ENCODE measurements around the gene ATOH8. TPM values are rescaled to one million over a fixed set of nuclear protein-coding genes. Genes with fewer than 3 reads are reported as not detected.

ATOH8 gene
- total RNA-seq, 4 donors from 2014 or later = 13.2 to 83.0 (median 45.3) TPM

DNA sequence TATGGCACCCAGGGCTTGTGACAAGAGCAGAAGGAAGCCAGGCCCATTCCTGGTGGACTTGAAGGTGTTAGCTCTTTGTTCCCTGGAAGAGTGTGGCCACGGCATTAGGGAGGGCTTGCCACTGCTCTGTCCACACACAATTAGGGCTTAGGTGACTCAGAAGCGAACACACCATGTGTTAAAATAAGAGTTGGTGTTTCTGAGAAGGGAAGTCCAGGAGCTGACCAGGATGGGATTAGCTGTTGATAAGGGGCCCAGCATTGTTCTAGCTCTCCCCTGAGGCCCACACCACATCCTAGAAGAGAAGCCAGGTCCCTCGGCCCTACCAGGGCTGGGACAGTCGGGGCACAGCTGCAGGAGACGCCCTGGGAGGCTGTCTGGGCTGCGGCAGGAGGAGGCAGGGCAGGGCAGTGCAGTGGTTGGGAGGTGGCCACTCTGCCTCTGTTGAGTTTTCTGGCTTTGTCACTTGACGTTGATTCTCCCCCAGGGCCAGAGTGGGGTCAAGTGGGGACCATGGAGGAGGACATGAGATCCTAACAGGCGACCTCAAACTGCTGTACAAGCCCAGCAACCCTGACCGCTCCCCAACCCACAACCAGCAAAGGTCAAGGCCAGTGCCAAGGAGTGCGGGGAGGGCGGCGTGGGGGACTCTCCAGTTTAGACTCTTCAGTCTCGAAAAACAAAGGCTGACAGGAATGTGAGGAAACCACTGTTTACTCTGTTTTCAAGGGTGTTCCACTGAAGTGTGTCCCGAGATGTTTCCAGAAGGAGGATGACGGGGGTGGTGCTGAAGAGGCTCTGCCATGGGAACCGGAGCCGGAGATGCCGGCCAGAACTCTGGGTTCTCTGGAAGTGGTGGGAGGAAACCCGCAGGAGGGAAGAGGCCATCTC lies 42.9 kb upstream of the ATOH8 start:
- peak in 1 of 2 donors; percentile 62 for DNase-seq
- intact Hi-C loops (cut with DNase I; ENCODE audit: low total_unique reads) = no loop called here

GRCh38 chr2:85711578-85712060 lies 42.2 kb upstream of the ATOH8 start:
- intact Hi-C loops (cut with DNase I; ENCODE audit: low total_unique reads) = no loop called here
- H3K27me3 ChIP-seq = no peaks in the 10 kb centered on the region
- DNase-seq = no peak
- H3K4me3 ChIP-seq = no peak overlapping the region
- no peaks in the 10 kb centered on the region for H3K9me3 ChIP-seq
- H3K27ac ChIP-seq = peak overlapping the region; percentile 60 to 76
- H3K36me3 ChIP-seq = no peaks in the 10 kb centered on the region
- peaks cover 0 to 8% of the 10 kb centered on the region in 2 donors for H3K4me1 ChIP-seq
- TF ChIP-seq POLR2A (IDR thresholded peaks at IDR 0.05) = no peak
- TF ChIP-seq, protein P1, sequence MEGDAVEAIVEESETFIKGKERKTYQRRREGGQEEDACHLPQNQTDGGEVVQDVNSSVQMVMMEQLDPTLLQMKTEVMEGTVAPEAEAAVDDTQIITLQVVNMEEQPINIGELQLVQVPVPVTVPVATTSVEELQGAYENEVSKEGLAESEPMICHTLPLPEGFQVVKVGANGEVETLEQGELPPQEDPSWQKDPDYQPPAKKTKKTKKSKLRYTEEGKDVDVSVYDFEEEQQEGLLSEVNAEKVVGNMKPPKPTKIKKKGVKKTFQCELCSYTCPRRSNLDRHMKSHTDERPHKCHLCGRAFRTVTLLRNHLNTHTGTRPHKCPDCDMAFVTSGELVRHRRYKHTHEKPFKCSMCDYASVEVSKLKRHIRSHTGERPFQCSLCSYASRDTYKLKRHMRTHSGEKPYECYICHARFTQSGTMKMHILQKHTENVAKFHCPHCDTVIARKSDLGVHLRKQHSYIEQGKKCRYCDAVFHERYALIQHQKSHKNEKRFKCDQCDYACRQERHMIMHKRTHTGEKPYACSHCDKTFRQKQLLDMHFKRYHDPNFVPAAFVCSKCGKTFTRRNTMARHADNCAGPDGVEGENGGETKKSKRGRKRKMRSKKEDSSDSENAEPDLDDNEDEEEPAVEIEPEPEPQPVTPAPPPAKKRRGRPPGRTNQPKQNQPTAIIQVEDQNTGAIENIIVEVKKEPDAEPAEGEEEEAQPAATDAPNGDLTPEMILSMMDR (IDR thresholded peaks at IDR 0.05) = no peak

More for the DNA sequence above, 42.9 kb upstream of the ATOH8 start:
- Histone ChIP-seq H3K36me3 (no peaks in the 10 kb centered on the region), H3K27ac (peak overlapping the region; percentile 66 to 76), H3K4me1 (peaks cover 0 to 8% of the 10 kb centered on the region in 2 donors), H3K9me3 (no peaks in the 10 kb centered on the region), H3K27me3 (no peaks in the 10 kb centered on the region), H3K4me3 (no peak overlapping the region)
- TF ChIP-seq POLR2A (IDR thresholded peaks at IDR 0.05) = no peak
- TF ChIP-seq, protein P1 (IDR thresholded peaks at IDR 0.05) = no peak

GRCh38 chr2:85712336-85712735 lies 41.5 kb upstream of the ATOH8 start:
- Histone ChIP-seq H3K36me3 (no peaks in the 10 kb centered on the region), H3K9me3 (no peaks in the 10 kb centered on the region), H3K4me1 (peaks cover 0 to 5% of the 10 kb centered on the region in 2 donors), H3K4me3 (no peak overlapping the region), H3K27me3 (no peaks in the 10 kb centered on the region), H3K27ac (peak overlapping the region; percentile 29 to 69)
- no peak for DNase-seq
- TF ChIP-seq, protein P1 (IDR thresholded peaks at IDR 0.05) = no peak
- TF ChIP-seq POLR2A (IDR thresholded peaks at IDR 0.05) = no peak
- intact Hi-C loops (cut with DNase I; ENCODE audit: low total_unique reads) = no loop called here

- DNase-seq = no peak
- H3K27ac ChIP-seq = peak overlapping the region; percentile 29 to 69
- TF ChIP-seq, protein P1 (IDR thresholded peaks at IDR 0.05) = no peak
- TF ChIP-seq POLR2A (IDR thresholded peaks at IDR 0.05) = no peak
- intact Hi-C loops (cut with DNase I; ENCODE audit: low total_unique reads) = no loop called here
- no peak overlapping the region for H3K4me3 ChIP-seq
- H3K4me1 ChIP-seq = peaks cover 0 to 5% of the 10 kb centered on the region in 2 donors
- H3K9me3 ChIP-seq = no peaks in the 10 kb centered on the region
- H3K27me3 ChIP-seq = no peaks in the 10 kb centered on the region
- H3K36me3 ChIP-seq = no peaks in the 10 kb centered on the region
These were observed 40.8 kb upstream of the ATOH8 start for GRCh38 chr2:85712849-85713612.

All from uterus (tissue), 4 donors.